Smooth muscle cell (in vitro differentiated cells): ENCODE results near the gene DIS3L2. TPM values are rescaled to one million over a fixed set of nuclear protein-coding genes. Genes with fewer than 3 reads are reported as not detected.

Experiments
- DNase-seq: peaks from one replicate; lab custom pipeline; 2025; ENCODE audit not compliant: unreplicated experiment; lab: John Stamatoyannopoulos, UW
- H2AFZ ChIP-seq: fragments of 200-600 bp; sonication (generic); 2 replicates; pipeline ENCODE4 v1.6.0; 2016; ENCODE audit warnings: antibody characterized with exemption, low read depth, mild to moderate bottlenecking
- H3F3A ChIP-seq: fragments of 200-600 bp; sonication (generic); 2 replicates; pipeline ENCODE4 v1.6.0; 2017; ENCODE audit warnings: antibody characterized with exemption, low read depth
- H3K27ac ChIP-seq: fragments of 200-600 bp; sonication (generic); 2 replicates; pipeline ENCODE4 v1.5.1; 2016; ENCODE audit warnings: low read depth, mild to moderate bottlenecking
- H3K27me3 ChIP-seq: fragments of 200-600 bp; sonication (generic); 2 replicates; pipeline ENCODE4 v1.6.1; 2016; ENCODE audit warnings: low read depth, mild to moderate bottlenecking
- H3K36me3 ChIP-seq: fragments of 200-600 bp; sonication (generic); 2 replicates; pipeline ENCODE4 v1.5.1; 2016; ENCODE audit warnings: low read depth
- H3K4me1 ChIP-seq: fragments of 200-600 bp; sonication (generic); 2 replicates; pipeline ENCODE4 v1.5.1; 2016; ENCODE audit warnings: low read depth
- H3K4me2 ChIP-seq: fragments of 200-600 bp; sonication (generic); 2 replicates; pipeline ENCODE4 v1.6.0; 2016; ENCODE audit warnings: mild to moderate bottlenecking
- H3K4me3 ChIP-seq: fragments of 200-600 bp; sonication (generic); 2 replicates; pipeline ENCODE4 v1.5.1; 2016; ENCODE audit warnings: mild to moderate bottlenecking
- H3K79me2 ChIP-seq: fragments of 200-600 bp; sonication (generic); 2 replicates; pipeline ENCODE4 v1.6.0; 2016; ENCODE audit warnings: low read depth, mild to moderate bottlenecking
- H3K9ac ChIP-seq: fragments of 200-600 bp; sonication (generic); 2 replicates; pipeline ENCODE4 v1.6.0; 2016; ENCODE audit warnings: low read depth
- H3K9me3 ChIP-seq: fragments of 200-600 bp; sonication (generic); replicated peaks from 2 replicates; pipeline ENCODE4 v1.5.1; 2016; ENCODE audit warnings: low read depth
- H4K20me1 ChIP-seq: fragments of 200-600 bp; sonication (generic); 2 replicates; pipeline ENCODE4 v1.6.0; 2016; ENCODE audit warnings: low read depth
- CTCF ChIP-seq: fragments of 200-600 bp; sonication (generic); IDR thresholded peaks from 2 replicates; pipeline ENCODE4 v1.5.1; 2017; ENCODE audit warnings: borderline replicate concordance, mild to moderate bottlenecking, antibody characterized with exemption; ENCODE audit not compliant: insufficient read depth, poor library complexity, severe bottlenecking
- WGBS: methylation state at CpG from one replicate; pipeline ENCODE4 v1.1.7; 2016; ENCODE audit warnings: low lambda C conversion rate; 5-methylcytosine and 5-hydroxymethylcytosine counted together
- polyA plus RNA-seq: library from polyadenylated mRNA; unstranded; fragments of >200 nt; fragmentation: Nextera tagmentation; extraction: Ambion mirVana; gene quantifications from 2 replicates; pipeline ENCODE4 v1.2.1, GENCODE V29; 2016
- total RNA-seq: library from RNA; depleted of rRNA; stranded (reverse); fragments of >200 nt; gene quantifications from 2 replicates; pipeline ENCODE4 v1.2.3, GENCODE V29; 2014

Gene DIS3L2
- total and polyA plus RNA-seq, 2 experiments from 2014 or later = 11.4 to 25.2 TPM

GRCh38 chr2:232321156-232321816 lies 359.8 kb downstream of the DIS3L2 start:
- WGBS = 83% methylated on average over 18 of the region's 18 CpGs
- no peaks in the 10 kb centered on the region for H3K79me2 ChIP-seq
- peaks cover 5% of the 10 kb centered on the region for H4K20me1 ChIP-seq

DNA sequence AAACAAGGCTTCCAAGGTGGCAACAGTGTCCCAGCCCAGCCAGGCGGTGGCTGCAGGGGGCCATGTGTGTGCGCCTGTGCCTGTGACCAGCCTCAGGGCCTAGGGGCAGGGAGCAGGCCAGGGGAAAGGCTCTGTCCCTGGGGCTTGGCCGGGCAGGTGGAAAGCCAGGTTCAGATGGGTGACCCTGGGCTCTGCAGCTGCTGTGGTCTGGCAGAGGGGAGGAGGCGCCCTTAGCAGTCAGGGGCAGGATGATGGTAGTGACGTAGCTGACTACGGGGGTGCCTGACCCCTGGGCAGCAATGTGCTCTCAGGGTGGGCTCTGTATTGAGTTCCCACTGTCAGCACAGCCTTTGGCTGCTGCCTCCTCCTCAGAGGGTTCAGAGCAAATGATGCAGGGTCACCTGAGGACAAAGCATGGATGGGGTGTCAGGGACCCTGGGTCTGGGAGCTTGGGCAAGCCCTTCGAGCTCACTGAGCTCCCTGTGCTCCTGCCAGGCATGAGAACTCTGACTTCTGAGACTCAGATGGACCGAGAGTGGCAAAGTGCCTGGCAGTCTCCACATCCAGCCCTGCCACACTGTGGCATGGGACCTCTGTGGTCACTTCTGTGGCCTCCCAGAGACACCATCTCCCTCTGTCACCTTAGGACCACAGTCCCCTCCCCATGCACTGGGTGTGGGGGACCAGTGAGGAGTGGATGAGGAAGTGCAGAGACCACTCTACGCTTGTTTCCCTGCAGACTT lies 360.5 kb downstream of the DIS3L2 start:
- no peaks in the 10 kb centered on the region for H3K9me3 ChIP-seq
- no peaks in the 10 kb centered on the region for H3K79me2 ChIP-seq
- no peaks in the 10 kb centered on the region for H3K27me3 ChIP-seq
- 93% methylated on average over 9 of the region's 9 CpGs for WGBS
- no peaks in the 10 kb centered on the region for H3F3A ChIP-seq
- no peak overlapping the region for H3K4me2 ChIP-seq
- peaks cover 5% of the 10 kb centered on the region for H4K20me1 ChIP-seq
- H3K27ac ChIP-seq = no peak overlapping the region
- no peak overlapping the region for H2AFZ ChIP-seq
- DNase-seq = no peak
- no peaks in the 10 kb centered on the region for H3K4me1 ChIP-seq
- no peak overlapping the region for H3K9ac ChIP-seq
- no peak overlapping the region for H3K4me3 ChIP-seq
- H3K36me3 ChIP-seq = no peaks in the 10 kb centered on the region
- no peak for TF ChIP-seq CTCF

More at GRCh38 chr2:232321156-232321816, 359.8 kb downstream of the DIS3L2 start:
- Histone ChIP-seq H3K4me3 (no peak overlapping the region), H3K4me1 (peaks cover under 1% of the 10 kb centered on the region), H3F3A (no peaks in the 10 kb centered on the region), H3K27ac (no peak overlapping the region), H2AFZ (no peak overlapping the region), H3K4me2 (no peak overlapping the region), H3K9ac (no peak overlapping the region), H3K27me3 (no peaks in the 10 kb centered on the region), H3K9me3 (no peaks in the 10 kb centered on the region), H3K36me3 (no peaks in the 10 kb centered on the region)
- DNase-seq = no peak
- TF ChIP-seq CTCF = no peak

- H3K4me1 ChIP-seq = no peaks in the 10 kb centered on the region
- H3K4me3 ChIP-seq = no peak overlapping the region
- H3K79me2 ChIP-seq = no peaks in the 10 kb centered on the region
- no peaks in the 10 kb centered on the region for H3F3A ChIP-seq
- WGBS = 91% methylated on average over 18 of the region's 18 CpGs
- no peak for DNase-seq
- no peaks in the 10 kb centered on the region for H3K36me3 ChIP-seq
- peaks cover 11% of the 10 kb centered on the region for H4K20me1 ChIP-seq
- H3K27ac ChIP-seq = no peak overlapping the region
- no peak overlapping the region for H3K9ac ChIP-seq
- no peaks in the 10 kb centered on the region for H3K27me3 ChIP-seq
- no peak overlapping the region for H3K4me2 ChIP-seq
- no peak overlapping the region for H2AFZ ChIP-seq
- H3K9me3 ChIP-seq = no peaks in the 10 kb centered on the region
- TF ChIP-seq CTCF = no peak
Observed at GRCh38 chr2:232322560-232323327, 361.2 kb downstream of the DIS3L2 start.
